Testis (tissue), 2 donors: ENCODE results near the gene NLK.

ENCODE experiments used
- POLR2A ChIP-seq: fragments of 450-650 bp; IDR thresholded peaks from one replicate; pipeline ENCODE4 v1.6.1; 2017; ENCODE audit warnings: antibody characterized with exemption, mild to moderate bottlenecking, moderate library complexity
- TF ChIP-seq, protein P1 (sequence below), 3 experiments: fragments of 450-650 bp in 2 of 3; fragments of 200-600 bp in 1 of 3; sonication (generic) in 1 of 3; IDR thresholded peaks; one replicate each; pipeline ENCODE4 v1.5.1; 2016 to 2019; ENCODE audit warnings: antibody characterized with exemption in 3 of 3, mild to moderate bottlenecking in 2 of 3, moderate library complexity in 1 of 3

DNA sequence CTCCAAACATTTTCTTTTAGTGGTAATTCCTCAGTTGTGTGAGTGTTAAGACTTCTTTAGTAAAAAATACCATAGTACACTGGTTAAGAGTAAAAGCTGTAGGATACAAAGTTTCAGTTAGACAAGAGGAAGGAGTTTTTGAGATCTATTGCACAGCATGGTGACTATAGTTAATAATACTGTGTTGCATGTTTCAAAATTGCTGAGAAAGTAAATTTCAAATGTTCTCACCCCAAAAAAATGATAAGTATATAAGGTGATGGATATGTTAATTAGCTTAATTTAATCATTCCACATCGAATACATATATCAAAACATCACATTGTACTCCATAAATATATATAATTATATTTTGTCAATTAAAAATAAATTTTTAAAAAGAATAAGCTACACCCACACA, 22.0 kb upstream of the NLK start:
- no peak for TF ChIP-seq POLR2A
- TF ChIP-seq, protein P1, sequence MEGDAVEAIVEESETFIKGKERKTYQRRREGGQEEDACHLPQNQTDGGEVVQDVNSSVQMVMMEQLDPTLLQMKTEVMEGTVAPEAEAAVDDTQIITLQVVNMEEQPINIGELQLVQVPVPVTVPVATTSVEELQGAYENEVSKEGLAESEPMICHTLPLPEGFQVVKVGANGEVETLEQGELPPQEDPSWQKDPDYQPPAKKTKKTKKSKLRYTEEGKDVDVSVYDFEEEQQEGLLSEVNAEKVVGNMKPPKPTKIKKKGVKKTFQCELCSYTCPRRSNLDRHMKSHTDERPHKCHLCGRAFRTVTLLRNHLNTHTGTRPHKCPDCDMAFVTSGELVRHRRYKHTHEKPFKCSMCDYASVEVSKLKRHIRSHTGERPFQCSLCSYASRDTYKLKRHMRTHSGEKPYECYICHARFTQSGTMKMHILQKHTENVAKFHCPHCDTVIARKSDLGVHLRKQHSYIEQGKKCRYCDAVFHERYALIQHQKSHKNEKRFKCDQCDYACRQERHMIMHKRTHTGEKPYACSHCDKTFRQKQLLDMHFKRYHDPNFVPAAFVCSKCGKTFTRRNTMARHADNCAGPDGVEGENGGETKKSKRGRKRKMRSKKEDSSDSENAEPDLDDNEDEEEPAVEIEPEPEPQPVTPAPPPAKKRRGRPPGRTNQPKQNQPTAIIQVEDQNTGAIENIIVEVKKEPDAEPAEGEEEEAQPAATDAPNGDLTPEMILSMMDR (IDR thresholded peaks at IDR 0.05) = no peak
